Lower lobe of right lung (tissue), 2 donors: ENCODE results near the gene CCDC60. TPM values are rescaled to one million over a fixed set of nuclear protein-coding genes. Genes with fewer than 3 reads are reported as not detected.

ENCODE experiments used
- ATAC-seq, 2 donors: fragments of 200-7000 bp; cut with Tn5 transposase; one replicate each; pipeline ENCODE4 v1.9.1; 2020 to 2022; ENCODE audit warnings: mild to moderate bottlenecking in 2 of 2, moderate library complexity in 2 of 2
- DNase-seq: peaks from one replicate; pipeline ENCODE4 v3.0.0-alpha.2; 2020
- H3K27ac ChIP-seq: fragments of 200-600 bp; one replicate; pipeline ENCODE4 v1.8.0; 2022
- H3K27me3 ChIP-seq: fragments of 200-600 bp; one replicate; pipeline ENCODE4 v1.8.0; 2022; ENCODE audit warnings: low read depth
- H3K36me3 ChIP-seq: fragments of 200-600 bp; one replicate; pipeline ENCODE4 v1.8.0; 2022; ENCODE audit warnings: mild to moderate bottlenecking
- H3K4me1 ChIP-seq: fragments of 200-600 bp; one replicate; pipeline ENCODE4 v1.8.0; 2022
- H3K4me3 ChIP-seq: fragments of 200-600 bp; one replicate; pipeline ENCODE4 v1.8.0; 2022; ENCODE audit warnings: mild to moderate bottlenecking
- H3K9me3 ChIP-seq: fragments of 200-600 bp; one replicate; pipeline ENCODE4 v1.8.0; 2022
- intact Hi-C: fragments of 100-400 bp; cut with DNase I; formaldehyde crosslinking; loops from one replicate; pipeline ENCODE4 v1.11.0; 2022
- total RNA-seq: library from RNA; stranded (reverse); fragmentation: NEBNext Ultra II Directional; extraction: Animal tissue kit (Norgen Biotek cat#: 25700); gene quantifications from one replicate; pipeline ENCODE4 v1.2.1, GENCODE V29; 2021
- TF ChIP-seq, protein P1 (sequence below): fragments of 200-600 bp; IDR thresholded peaks from one replicate; pipeline ENCODE4 v1.8.0; 2022; ENCODE audit warnings: antibody characterized with exemption, mild to moderate bottlenecking
- donor health status: DM: no; HTN: yes; CAD: no; lungs with severe emphysema.

Gene CCDC60
- total RNA-seq, 1 donor from 2014 or later = 2.2 TPM

DNA sequence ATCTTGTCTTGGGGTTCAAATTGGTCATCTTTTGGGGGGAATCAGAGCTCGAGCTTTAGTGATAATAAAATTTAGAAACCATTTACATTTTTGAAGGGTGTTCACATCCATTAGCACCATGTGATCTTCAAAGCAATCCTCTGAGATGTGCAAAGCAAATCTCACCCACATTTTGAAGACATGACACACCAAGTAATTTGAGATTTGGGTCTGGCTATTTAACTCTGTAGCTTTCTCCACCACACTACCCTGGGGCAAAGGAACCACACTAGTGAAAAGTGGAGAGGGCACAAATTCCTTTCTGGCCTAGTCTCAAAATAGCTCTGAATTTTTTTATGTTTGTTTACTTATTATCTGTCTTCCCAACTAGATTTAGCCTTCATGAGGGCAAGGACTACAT, 212.5 kb downstream of the CCDC60 start:
- intact Hi-C loops = no loop called here
- Histone ChIP-seq H3K4me3 (no peak overlapping the region), H3K9me3 (no peaks in the 10 kb centered on the region), H3K36me3 (no peaks in the 10 kb centered on the region), H3K27ac (no peak overlapping the region), H3K4me1 (no peaks in the 10 kb centered on the region), H3K27me3 (no peaks in the 10 kb centered on the region)
- DNase-seq = no peak
- no peak for ATAC-seq
- TF ChIP-seq, protein P1, sequence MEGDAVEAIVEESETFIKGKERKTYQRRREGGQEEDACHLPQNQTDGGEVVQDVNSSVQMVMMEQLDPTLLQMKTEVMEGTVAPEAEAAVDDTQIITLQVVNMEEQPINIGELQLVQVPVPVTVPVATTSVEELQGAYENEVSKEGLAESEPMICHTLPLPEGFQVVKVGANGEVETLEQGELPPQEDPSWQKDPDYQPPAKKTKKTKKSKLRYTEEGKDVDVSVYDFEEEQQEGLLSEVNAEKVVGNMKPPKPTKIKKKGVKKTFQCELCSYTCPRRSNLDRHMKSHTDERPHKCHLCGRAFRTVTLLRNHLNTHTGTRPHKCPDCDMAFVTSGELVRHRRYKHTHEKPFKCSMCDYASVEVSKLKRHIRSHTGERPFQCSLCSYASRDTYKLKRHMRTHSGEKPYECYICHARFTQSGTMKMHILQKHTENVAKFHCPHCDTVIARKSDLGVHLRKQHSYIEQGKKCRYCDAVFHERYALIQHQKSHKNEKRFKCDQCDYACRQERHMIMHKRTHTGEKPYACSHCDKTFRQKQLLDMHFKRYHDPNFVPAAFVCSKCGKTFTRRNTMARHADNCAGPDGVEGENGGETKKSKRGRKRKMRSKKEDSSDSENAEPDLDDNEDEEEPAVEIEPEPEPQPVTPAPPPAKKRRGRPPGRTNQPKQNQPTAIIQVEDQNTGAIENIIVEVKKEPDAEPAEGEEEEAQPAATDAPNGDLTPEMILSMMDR = no peak

DNA sequence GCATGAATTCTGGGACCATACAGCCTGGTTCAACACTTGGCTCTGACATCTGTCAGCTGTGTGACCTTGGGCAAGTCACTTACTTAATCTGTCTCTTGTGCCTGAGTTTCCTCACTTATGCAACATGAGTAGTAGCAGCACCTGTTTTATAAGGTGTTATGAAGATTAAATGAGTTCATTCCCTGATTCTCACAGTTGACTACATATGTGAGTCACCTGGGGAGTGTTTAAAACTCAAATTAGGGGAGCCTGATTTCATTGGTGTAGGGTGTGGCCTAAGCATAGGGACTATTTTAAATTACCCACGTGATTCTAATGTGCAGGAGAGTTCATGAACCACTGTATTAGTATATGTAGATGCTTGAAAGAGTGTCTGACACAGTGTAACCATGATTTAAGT, 222.3 kb downstream of the CCDC60 start:
- TF ChIP-seq, protein P1 = no peak
- DNase-seq = no peak
- intact Hi-C loops = no loop called here

DNA sequence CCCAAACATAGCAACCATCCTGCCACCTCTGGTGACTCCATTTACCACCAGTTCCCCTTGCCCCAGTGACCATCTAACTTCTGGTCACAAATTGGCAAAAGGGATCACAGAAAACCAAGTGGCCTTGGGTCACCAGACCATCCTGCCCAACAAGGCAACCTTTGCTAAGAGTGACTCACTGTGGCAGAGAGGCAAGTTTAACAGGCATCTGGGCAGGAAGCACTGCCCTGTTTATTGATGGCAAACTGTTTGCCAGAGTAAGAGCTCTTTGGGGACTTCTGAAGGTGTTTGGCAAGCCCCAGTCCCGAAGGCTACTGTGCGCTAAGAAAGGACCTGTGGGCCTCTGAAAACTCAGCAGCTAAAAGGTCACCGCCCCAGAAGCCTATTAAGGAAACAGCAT, 230.9 kb downstream of the CCDC60 start:
- ATAC-seq = no peak
- no peaks in the 10 kb centered on the region for H3K36me3 ChIP-seq

More for the DNA sequence above, 222.3 kb downstream of the CCDC60 start:
- Histone ChIP-seq H3K36me3 (no peaks in the 10 kb centered on the region), H3K27me3 (no peaks in the 10 kb centered on the region), H3K9me3 (no peaks in the 10 kb centered on the region), H3K4me1 (no peaks in the 10 kb centered on the region), H3K4me3 (no peak overlapping the region), H3K27ac (no peak overlapping the region)
- ATAC-seq = no peak

DNA sequence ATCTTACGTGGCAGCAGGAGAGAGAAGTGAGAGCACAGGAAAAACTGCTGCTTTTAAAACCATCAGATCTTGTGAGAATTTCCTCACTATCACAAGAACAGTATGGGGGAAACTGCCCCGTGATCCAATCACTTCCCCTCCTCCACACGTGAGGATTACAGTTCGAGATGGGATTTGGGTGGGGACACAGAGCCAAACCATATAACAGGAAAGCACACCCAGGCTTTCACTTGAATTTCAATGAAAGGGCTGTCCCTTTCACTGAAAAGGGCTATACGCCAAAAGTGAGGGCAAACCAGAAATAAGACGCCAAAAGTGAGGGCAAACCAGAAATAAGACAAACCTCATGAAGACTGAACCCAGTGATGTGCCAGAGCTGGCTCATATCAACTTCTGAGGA, 236.2 kb downstream of the CCDC60 start:
- no peaks in the 10 kb centered on the region for H3K9me3 ChIP-seq
- no peaks in the 10 kb centered on the region for H3K36me3 ChIP-seq
- TF ChIP-seq, protein P1 = no peak
- intact Hi-C loops = no loop called here
- no peak overlapping the region for H3K27ac ChIP-seq
- no peak for ATAC-seq
- H3K27me3 ChIP-seq = no peaks in the 10 kb centered on the region
- H3K4me3 ChIP-seq = no peak overlapping the region
- no peak for DNase-seq
- no peaks in the 10 kb centered on the region for H3K4me1 ChIP-seq

More for the DNA sequence above, 230.9 kb downstream of the CCDC60 start:
- DNase-seq = no peak
- no peaks in the 10 kb centered on the region for H3K4me1 ChIP-seq
- no peaks in the 10 kb centered on the region for H3K9me3 ChIP-seq
- intact Hi-C loops = no loop called here
- H3K27ac ChIP-seq = no peak overlapping the region
- H3K4me3 ChIP-seq = no peak overlapping the region
- H3K27me3 ChIP-seq = no peaks in the 10 kb centered on the region
- TF ChIP-seq, protein P1 = no peak

DNA sequence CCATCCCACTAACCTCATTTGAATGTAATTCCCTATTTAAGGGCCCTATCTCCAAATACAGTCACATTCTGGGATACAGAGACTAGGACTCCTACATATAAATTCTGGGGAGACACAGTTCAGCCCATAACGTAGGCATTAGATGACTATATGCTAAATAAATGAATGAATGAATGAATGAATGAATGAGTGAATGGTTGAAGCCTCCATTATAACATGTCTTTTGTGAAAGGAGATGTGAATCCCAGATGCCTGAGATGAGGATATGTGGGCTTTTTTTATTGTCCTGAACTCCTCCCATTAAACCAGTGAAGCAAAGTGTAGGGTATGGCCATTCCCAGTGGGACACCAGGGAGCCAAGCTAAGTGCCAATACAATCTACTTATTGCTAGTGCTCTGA, 238.6 kb downstream of the CCDC60 start:
- H3K9me3 ChIP-seq = no peaks in the 10 kb centered on the region
- H3K4me1 ChIP-seq = no peaks in the 10 kb centered on the region
- ATAC-seq = no peak
- no peaks in the 10 kb centered on the region for H3K27me3 ChIP-seq
- TF ChIP-seq, protein P1 = no peak
- H3K4me3 ChIP-seq = no peak overlapping the region
- no peak overlapping the region for H3K27ac ChIP-seq
- intact Hi-C loops = no loop called here
- no peak for DNase-seq
- no peaks in the 10 kb centered on the region for H3K36me3 ChIP-seq

DNA sequence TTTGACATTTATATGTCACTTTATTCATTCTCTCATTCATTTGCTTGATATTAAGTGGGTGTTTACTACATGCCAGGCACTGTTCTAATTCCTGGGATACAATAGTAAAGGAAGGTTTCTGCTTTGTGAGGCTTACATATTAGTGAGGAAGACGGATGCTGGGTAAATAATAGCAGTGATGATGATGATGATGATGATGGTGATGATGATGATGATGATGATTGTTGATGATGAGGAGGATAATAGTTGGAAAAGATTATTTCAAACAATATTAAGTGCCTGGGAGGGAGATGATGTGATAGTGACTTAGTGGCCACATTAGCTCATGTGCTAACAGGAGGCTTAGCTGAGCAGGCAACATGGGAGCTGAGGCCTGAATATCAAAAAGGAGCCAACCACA, 239.7 kb downstream of the CCDC60 start:
- H3K9me3 ChIP-seq = no peaks in the 10 kb centered on the region
- DNase-seq (no peak), ATAC-seq (no peak)
- no peak overlapping the region for H3K4me3 ChIP-seq
- H3K36me3 ChIP-seq = no peaks in the 10 kb centered on the region
- no peaks in the 10 kb centered on the region for H3K4me1 ChIP-seq
- intact Hi-C loops = no loop called here
- TF ChIP-seq, protein P1 = no peak
- no peak overlapping the region for H3K27ac ChIP-seq
- H3K27me3 ChIP-seq = no peaks in the 10 kb centered on the region
